ENCODE measurements around the gene CABLES1. TPM values are rescaled to one million over a fixed set of nuclear protein-coding genes. Genes with fewer than 3 reads are reported as not detected.

Gene CABLES1
- polyA plus RNA-seq, 1 experiment, result 5.4 TPM

DNA sequence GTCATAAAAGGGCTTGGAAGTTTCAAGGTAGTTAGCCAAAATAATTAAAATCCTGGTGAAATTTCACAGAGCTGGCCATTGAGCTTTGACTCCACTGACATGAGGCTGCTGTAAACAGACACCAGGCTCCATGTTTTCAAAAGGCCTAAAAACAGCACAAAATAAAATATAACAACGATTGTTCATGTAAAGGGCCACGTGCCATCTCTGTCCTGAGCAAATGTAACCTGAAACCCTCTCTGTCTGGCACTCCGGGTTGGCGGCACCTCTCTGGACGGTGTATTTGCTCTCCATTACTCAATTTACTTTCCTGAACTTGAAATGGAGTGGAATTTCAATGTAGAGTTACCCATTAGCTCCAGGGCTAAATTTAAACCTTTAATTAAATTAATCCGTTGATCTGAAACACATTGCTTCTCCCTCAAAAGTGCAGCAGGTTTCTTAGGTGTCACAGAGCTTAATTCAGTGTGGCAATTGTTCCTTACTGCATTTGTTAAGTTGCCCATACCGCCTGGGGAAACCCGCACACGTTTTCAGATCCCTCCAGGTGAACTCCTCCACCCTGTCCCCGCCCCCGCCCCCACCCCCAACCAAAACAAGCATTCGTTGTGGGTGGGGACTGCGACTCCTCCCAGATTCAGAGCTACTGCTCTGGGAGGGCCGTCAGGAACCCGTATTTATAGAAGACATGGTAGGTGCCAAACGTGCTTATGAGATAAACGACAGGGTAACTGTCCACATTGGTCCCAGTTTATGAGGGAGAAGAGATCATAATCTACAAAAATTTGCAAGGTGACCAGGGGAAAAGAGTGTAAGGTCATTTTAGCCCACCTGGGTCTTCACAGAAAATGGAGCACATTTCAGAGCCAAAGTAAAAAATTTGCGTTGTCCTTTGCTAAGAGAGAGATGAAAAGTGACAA lies 1.2 kb upstream of the CABLES1 start:
- TF ChIP-seq, protein P1, sequence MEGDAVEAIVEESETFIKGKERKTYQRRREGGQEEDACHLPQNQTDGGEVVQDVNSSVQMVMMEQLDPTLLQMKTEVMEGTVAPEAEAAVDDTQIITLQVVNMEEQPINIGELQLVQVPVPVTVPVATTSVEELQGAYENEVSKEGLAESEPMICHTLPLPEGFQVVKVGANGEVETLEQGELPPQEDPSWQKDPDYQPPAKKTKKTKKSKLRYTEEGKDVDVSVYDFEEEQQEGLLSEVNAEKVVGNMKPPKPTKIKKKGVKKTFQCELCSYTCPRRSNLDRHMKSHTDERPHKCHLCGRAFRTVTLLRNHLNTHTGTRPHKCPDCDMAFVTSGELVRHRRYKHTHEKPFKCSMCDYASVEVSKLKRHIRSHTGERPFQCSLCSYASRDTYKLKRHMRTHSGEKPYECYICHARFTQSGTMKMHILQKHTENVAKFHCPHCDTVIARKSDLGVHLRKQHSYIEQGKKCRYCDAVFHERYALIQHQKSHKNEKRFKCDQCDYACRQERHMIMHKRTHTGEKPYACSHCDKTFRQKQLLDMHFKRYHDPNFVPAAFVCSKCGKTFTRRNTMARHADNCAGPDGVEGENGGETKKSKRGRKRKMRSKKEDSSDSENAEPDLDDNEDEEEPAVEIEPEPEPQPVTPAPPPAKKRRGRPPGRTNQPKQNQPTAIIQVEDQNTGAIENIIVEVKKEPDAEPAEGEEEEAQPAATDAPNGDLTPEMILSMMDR (IDR thresholded peaks at IDR 0.05; ENCODE audit: insufficient read depth, low read depth, low read length), result no peak
- H3K27me3 ChIP-seq (ENCODE audit: control insufficient read depth, insufficient read depth, low read length), result no peaks in the 10 kb centered on the region
- no peak overlapping the region for H3K4me3 ChIP-seq (ENCODE audit: low read depth, low read length)
- no peaks in the 10 kb centered on the region for H3K36me3 ChIP-seq (ENCODE audit: control insufficient read depth, insufficient read depth, low read length)
- no peak for DNase-seq (ENCODE audit: low read depth)
- ChIA-PET CTCF (interaction anchor here (0.5 to 10.2 kb wide), 7 partner anchors 8 to 278 kb away, joined by 3 to 108 read pairs (median 3); no protein-coding TSS in a partner anchor), POLR2A (no interaction called here)

DNA sequence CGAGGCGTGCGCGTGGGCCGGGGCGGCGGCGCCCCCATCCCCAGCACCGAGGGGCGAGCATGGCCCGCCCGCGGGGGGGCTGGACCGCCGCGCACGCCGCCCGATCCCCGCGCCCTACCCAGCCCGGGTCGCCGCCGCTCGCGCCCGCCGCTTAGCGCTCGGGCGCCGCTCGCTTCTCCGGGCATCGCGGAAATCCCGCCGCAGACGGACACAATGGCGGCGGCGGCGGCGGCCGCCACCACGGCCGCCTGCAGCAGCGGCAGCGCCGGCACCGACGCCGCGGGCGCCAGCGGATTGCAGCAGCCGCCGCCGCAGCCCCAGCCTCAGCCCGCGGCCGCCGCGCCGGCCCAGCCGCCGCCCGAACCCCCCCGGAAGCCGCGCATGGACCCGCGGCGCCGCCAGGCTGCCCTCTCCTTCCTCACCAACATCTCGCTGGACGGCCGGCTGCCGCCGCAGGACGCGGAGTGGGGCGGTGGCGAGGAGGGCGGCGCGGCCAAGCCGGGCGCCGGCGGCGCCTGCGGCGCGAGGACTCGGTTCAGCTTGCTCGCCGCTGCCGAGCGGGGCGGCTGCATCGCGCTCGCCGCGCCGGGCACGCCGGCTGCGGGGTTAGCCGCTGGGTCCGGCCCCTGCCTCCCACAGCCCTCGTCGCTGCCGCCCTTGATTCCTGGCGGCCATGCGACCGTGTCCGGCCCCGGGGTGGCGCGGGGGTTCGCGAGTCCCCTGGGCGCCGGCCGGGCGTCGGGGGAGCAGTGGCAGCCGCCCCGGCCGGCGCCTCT lies 453 bp downstream of the CABLES1 start:
- Histone ChIP-seq H3K36me3 (ENCODE audit: control insufficient read depth, insufficient read depth, low read length) (no peaks in the 10 kb centered on the region), H3K27me3 (ENCODE audit: control insufficient read depth, insufficient read depth, low read length) (no peaks in the 10 kb centered on the region), H3K4me3 (ENCODE audit: low read depth, low read length) (peak overlapping the region; percentile 49)
- TF ChIP-seq, protein P1 (IDR thresholded peaks at IDR 0.05; ENCODE audit: insufficient read depth, low read depth, low read length), result no peak
- DNase-seq (ENCODE audit: low read depth), result no peak
- ChIA-PET POLR2A (interaction anchor here (0.6 kb wide), 1 partner anchor 22 kb away, joined by 4 read pairs; no protein-coding TSS in a partner anchor), CTCF (interaction anchor here (0.6 to 10.2 kb wide), 7 partner anchors 40 to 300 kb away, joined by 3 to 108 read pairs (median 3); no protein-coding TSS in a partner anchor)

DNA sequence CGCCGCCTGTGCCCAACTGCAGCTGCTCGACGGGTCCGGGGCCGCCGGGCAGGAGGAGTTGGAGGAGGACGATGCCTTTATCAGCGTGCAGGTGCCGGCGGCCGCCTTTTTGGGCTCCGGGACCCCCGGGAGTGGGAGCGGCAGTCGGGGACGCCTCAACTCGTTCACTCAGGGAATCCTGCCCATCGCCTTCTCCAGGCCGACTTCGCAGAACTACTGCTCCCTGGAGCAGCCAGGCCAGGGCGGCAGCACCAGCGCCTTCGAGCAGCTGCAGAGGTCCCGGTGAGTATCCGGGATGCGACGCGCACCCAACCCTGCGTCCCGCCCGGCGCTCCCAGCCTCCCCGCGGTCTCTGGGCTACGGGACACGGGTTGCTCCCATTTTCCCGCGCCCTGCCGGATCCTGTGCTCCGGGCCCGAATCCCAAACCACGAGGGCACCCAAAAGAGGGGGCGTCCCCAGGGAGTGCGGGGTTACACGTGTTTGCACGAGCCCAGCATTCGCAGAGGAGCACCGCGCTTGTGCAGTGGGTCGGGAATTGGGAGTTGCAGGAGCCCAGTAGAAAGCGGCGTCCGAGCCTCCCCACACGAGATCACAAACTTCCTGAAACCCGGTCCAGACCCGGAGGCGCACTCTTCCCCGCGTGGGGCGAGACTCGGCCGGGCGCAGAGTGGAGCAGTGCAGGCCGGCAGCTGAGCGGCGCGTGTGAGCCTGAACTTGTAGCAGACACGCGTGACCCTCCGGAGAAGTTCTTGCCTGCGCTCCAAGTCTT lies 1.2 kb downstream of the CABLES1 start:
- POLR2A ChIA-PET, result no interaction called here
- Histone ChIP-seq H3K4me3 (ENCODE audit: low read depth, low read length) (peak overlapping the region; percentile 49), H3K36me3 (ENCODE audit: control insufficient read depth, insufficient read depth, low read length) (no peaks in the 10 kb centered on the region), H3K27me3 (ENCODE audit: control insufficient read depth, insufficient read depth, low read length) (no peaks in the 10 kb centered on the region)
- CTCF ChIA-PET, result interaction anchor here (0.7 to 2.0 kb wide), 5 partner anchors 39 to 243 kb away, joined by 3 to 9 read pairs (median 4); no protein-coding TSS in a partner anchor
- DNase-seq (ENCODE audit: low read depth), result no peak
- TF ChIP-seq, protein P1 (IDR thresholded peaks at IDR 0.05; ENCODE audit: insufficient read depth, low read depth, low read length), result no peak

DNA sequence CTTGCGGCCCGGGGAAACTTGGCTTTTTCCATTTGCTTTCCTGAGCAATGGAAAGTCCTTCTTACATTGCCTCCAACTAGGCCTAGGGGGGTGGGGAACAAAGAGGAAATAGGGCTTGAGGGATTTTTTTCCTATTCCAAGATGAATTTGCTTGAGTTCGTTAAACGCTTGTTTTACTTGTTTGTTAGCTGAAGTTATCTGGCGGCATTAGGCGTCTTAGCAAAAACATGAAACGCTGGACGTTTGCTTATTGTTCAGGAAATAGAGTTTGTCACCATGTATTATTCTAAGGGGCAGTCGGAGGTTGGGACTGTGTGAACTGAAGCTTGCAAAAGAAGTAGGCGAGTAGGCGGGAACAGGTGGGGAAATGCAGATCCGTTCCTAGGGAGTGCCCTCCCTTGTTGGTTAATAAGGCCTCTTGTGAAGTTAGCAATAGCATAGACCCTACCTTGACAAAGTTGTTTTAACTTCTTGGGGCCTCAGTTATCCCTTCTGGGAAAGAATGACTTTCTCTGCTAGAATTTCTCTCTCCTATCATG lies 1.9 kb downstream of the CABLES1 start:
- peak overlapping the region; percentile 49 for H3K4me3 ChIP-seq (ENCODE audit: low read depth, low read length)
- CTCF ChIA-PET, result interaction anchor here (1.1 to 1.5 kb wide), 2 partner anchors 19 to 122 kb away, joined by 4 read pairs; no protein-coding TSS in a partner anchor
- TF ChIP-seq, protein P1 (IDR thresholded peaks at IDR 0.05; ENCODE audit: insufficient read depth, low read depth, low read length), result no peak
- H3K27me3 ChIP-seq (ENCODE audit: control insufficient read depth, insufficient read depth, low read length), result no peaks in the 10 kb centered on the region
- DNase-seq (ENCODE audit: low read depth), result no peak
- POLR2A ChIA-PET, result no interaction called here
- H3K36me3 ChIP-seq (ENCODE audit: control insufficient read depth, insufficient read depth, low read length), result no peaks in the 10 kb centered on the region
